ENCODE results near the gene GNGT1. TPM values are rescaled to one million over a fixed set of nuclear protein-coding genes. Genes with fewer than 3 reads are reported as not detected.

Gene GNGT1
- total RNA-seq, 1 experiment from 2014 or later, result not detected

GRCh38 chr7:93935102-93935501, 28.7 kb downstream of the GNGT1 start:
- Histone ChIP-seq H3K9me3 (ENCODE audit: low read depth, low read length, poor library complexity, severe bottlenecking) (no peaks in the 10 kb centered on the region), H3K4me3 (ENCODE audit: low read depth, low read length, poor library complexity, severe bottlenecking) (no peak overlapping the region), H3K4me1 (ENCODE audit: insufficient read depth, low read length, poor library complexity, severe bottlenecking) (peaks cover 12% of the 10 kb centered on the region), H3K36me3 (ENCODE audit: insufficient read depth, low read length, poor library complexity, severe bottlenecking) (no peaks in the 10 kb centered on the region), H3K27me3 (replicated peaks; ENCODE audit: insufficient read depth, low read depth, low read length, poor library complexity) (no peaks in the 10 kb centered on the region), H3K27ac (ENCODE audit: low read depth, low read length, poor library complexity, severe bottlenecking) (no peak overlapping the region)
- no peak for DNase-seq (ENCODE audit: low spot score)
- no peak for TF ChIP-seq CTCF (conservative IDR thresholded peaks at IDR 0.05; ENCODE audit: low read depth, low read length)
- intact Hi-C loops (cut with micrococcal nuclease; ENCODE audit: unreplicated experiment), result no loop called here
- no TSS peak for BruUV-seq (replicated peaks)
- POLR2A ChIA-PET (ENCODE audit: low non-redundant PET), result interaction anchor here (0.5 kb wide), 1 partner anchor 150 kb away, joined by 3 read pairs; no protein-coding TSS in a partner anchor
- CTCF ChIA-PET, result no interaction called here

GRCh38 chr7:93937818-93938217, 31.5 kb downstream of the GNGT1 start:
- Histone ChIP-seq H3K9me3 (ENCODE audit: low read depth, low read length, poor library complexity, severe bottlenecking) (no peaks in the 10 kb centered on the region), H3K27ac (ENCODE audit: low read depth, low read length, poor library complexity, severe bottlenecking) (no peak overlapping the region), H3K4me3 (ENCODE audit: low read depth, low read length, poor library complexity, severe bottlenecking) (no peak overlapping the region), H3K4me1 (ENCODE audit: insufficient read depth, low read length, poor library complexity, severe bottlenecking) (no peaks in the 10 kb centered on the region), H3K27me3 (replicated peaks; ENCODE audit: insufficient read depth, low read depth, low read length, poor library complexity) (no peaks in the 10 kb centered on the region), H3K36me3 (ENCODE audit: insufficient read depth, low read length, poor library complexity, severe bottlenecking) (no peaks in the 10 kb centered on the region)
- BruUV-seq (replicated peaks), result no TSS peak
- intact Hi-C loops (cut with micrococcal nuclease; ENCODE audit: unreplicated experiment), result no loop called here
- POLR2A ChIA-PET (ENCODE audit: low non-redundant PET), result no interaction called here
- CTCF ChIA-PET, result no interaction called here
- TF ChIP-seq EZH2 (IDR thresholded peaks at IDR 0.05; ENCODE audit: borderline replicate concordance, low read depth, low read length, poor library complexity, severe bottlenecking) (no peak), CTCF (conservative IDR thresholded peaks at IDR 0.05; ENCODE audit: low read depth, low read length) (no peak)
- no peak for DNase-seq (ENCODE audit: low spot score)

GRCh38 chr7:93938293-93938692, 31.9 kb downstream of the GNGT1 start:
- intact Hi-C loops (cut with micrococcal nuclease; ENCODE audit: unreplicated experiment), result no loop called here
- ChIA-PET CTCF (no interaction called here), POLR2A (ENCODE audit: low non-redundant PET) (no interaction called here)
- Histone ChIP-seq H3K27me3 (replicated peaks; ENCODE audit: insufficient read depth, low read depth, low read length, poor library complexity) (no peaks in the 10 kb centered on the region), H3K9me3 (ENCODE audit: low read depth, low read length, poor library complexity, severe bottlenecking) (no peaks in the 10 kb centered on the region), H3K27ac (ENCODE audit: low read depth, low read length, poor library complexity, severe bottlenecking) (no peak overlapping the region), H3K4me3 (ENCODE audit: low read depth, low read length, poor library complexity, severe bottlenecking) (no peak overlapping the region), H3K4me1 (ENCODE audit: insufficient read depth, low read length, poor library complexity, severe bottlenecking) (no peaks in the 10 kb centered on the region), H3K36me3 (ENCODE audit: insufficient read depth, low read length, poor library complexity, severe bottlenecking) (no peaks in the 10 kb centered on the region)
- no TSS peak for BruUV-seq (replicated peaks)
- TF ChIP-seq EZH2 (IDR thresholded peaks at IDR 0.05; ENCODE audit: borderline replicate concordance, low read depth, low read length, poor library complexity, severe bottlenecking) (no peak), CTCF (conservative IDR thresholded peaks at IDR 0.05; ENCODE audit: low read depth, low read length) (no peak)
- no peak for DNase-seq (ENCODE audit: low spot score)

Data from A673 (cell line).